ENCODE data around the gene STARD8.
"Not testable (repeated sequence)": the region's sequence is repeated elsewhere in the genome, so short reads cannot be mapped to it uniquely, and the experiment has no call there.

STARD8 gene

DNA sequence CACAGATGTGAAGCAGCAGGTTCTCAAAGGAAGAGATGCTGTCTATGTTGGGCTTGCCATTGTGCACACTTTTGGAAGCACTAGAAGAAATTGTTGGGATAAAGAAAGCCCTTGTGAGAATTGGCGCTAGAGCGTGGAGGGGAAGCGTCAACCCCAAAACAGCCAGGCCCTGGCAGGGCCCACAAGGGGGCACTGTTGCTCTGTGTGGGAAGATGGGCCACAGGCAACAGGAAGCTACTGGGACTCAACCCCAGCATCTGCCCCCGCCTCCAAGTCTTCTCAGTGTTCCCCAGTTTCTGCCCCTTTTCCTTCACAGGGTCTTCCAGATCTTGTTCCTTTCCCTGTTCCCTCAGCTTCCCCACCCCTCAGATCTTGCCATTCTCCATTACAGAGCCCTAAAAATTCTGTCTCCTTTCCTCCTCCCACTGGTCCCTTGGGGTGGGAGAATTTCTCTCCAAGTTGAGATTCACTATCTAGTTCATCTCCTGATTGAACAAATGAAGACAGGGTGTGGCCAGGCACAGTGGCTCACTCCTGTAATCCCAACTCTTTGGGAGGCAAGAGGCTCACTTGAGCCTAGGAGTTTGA lies 85.5 kb downstream of the STARD8 start:
- no peak for DNase-seq (ENCODE audit: low read depth)
- H3K4me3 ChIP-seq (ENCODE audit: low read length): no peak overlapping the region
- TF ChIP-seq, protein P1, sequence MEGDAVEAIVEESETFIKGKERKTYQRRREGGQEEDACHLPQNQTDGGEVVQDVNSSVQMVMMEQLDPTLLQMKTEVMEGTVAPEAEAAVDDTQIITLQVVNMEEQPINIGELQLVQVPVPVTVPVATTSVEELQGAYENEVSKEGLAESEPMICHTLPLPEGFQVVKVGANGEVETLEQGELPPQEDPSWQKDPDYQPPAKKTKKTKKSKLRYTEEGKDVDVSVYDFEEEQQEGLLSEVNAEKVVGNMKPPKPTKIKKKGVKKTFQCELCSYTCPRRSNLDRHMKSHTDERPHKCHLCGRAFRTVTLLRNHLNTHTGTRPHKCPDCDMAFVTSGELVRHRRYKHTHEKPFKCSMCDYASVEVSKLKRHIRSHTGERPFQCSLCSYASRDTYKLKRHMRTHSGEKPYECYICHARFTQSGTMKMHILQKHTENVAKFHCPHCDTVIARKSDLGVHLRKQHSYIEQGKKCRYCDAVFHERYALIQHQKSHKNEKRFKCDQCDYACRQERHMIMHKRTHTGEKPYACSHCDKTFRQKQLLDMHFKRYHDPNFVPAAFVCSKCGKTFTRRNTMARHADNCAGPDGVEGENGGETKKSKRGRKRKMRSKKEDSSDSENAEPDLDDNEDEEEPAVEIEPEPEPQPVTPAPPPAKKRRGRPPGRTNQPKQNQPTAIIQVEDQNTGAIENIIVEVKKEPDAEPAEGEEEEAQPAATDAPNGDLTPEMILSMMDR (conservative IDR thresholded peaks at IDR 0.05; ENCODE audit: low read depth, low read length): peak; percentile 81

DNA sequence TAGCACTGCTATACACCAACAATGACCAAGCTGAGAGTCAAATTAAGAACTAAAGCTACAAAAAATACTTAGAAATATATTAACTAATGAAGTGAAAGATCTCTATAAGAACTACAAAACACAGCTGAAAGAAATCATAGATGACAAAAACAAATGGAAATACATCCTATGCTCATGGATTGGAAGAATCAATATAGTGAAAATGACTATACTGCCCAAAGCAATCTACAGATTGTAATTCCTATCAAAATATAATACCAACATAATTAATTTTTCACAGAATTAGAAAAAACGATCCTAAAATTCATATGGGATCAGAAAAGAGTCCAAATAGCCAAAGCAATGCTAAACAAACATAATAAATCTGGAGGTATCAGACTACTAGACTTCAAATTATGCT lies 87.8 kb downstream of the STARD8 start:
- TF ChIP-seq, protein P1 (conservative IDR thresholded peaks at IDR 0.05; ENCODE audit: low read depth, low read length): no peak

DNA sequence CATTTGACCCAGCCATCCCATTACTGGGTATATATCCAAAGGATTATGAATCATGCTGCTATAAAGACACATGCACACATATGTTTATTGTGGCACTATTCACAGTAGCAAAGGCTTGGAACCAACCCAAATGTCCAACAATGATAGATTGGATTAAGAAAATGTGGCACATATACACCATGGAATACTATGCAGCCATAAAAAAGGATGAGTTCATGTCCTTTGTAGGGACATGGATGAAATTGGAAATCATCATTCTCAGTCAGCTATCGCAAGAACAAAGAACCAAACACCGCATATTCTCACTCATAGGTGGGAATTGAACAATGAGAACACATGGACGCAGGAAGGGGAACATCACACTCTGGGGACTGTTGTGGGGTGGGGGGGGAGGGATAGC lies 94.4 kb downstream of the STARD8 start:
- H3K4me3 ChIP-seq (ENCODE audit: low read length): not testable (repeated sequence)

More for the DNA sequence above, 87.8 kb downstream of the STARD8 start:
- DNase-seq (ENCODE audit: low read depth): no peak
- H3K4me3 ChIP-seq (ENCODE audit: low read length): no peak overlapping the region

DNA sequence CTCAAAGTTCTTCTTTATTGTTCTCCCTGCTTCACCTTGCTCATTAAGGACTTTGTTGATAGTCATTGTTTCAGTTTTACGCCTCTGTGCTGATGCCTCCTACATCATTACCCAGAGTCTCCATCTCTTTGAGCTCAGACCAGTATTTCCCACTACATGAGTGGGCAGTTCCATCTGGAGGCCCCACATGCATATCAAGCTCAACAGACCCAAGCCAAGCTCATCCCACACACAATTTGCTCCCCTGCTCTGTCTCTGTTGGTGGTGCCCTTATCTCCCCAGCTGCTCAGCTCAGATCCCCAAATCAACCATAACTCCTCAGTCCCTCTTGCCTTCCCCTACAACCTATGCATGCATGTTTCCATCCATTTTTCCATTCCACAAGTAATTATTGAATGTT lies 96.3 kb downstream of the STARD8 start:
- TF ChIP-seq, protein P1 (conservative IDR thresholded peaks at IDR 0.05; ENCODE audit: low read depth, low read length): no peak
- DNase-seq (ENCODE audit: low read depth): no peak
- no peak overlapping the region for H3K4me3 ChIP-seq (ENCODE audit: low read length)

More for the DNA sequence above, 94.4 kb downstream of the STARD8 start:
- not testable (repeated sequence) for DNase-seq (ENCODE audit: low read depth)

DNA sequence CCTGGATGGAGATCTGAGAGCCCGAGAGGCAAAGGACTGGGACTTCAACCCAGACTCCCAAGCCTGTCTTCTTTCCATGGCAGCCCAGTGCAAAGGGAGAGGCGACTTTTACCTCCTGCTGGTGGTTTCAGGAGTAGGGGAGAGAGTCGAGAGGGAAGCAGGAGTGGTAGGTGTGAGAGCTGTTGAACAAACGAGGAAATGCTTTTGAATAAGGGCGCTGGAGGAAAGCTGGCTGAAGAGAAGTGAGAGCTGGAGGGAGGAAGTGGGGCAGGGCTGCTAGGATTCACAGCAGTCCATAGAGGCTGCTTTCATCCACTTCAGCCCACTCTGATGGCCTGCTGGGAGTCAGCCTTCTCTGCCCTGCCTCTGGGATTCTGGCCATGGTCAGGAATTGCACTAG lies 99.5 kb downstream of the STARD8 start:
- TF ChIP-seq, protein P1 (conservative IDR thresholded peaks at IDR 0.05; ENCODE audit: low read depth, low read length): no peak
- DNase-seq (ENCODE audit: low read depth): no peak

DNA sequence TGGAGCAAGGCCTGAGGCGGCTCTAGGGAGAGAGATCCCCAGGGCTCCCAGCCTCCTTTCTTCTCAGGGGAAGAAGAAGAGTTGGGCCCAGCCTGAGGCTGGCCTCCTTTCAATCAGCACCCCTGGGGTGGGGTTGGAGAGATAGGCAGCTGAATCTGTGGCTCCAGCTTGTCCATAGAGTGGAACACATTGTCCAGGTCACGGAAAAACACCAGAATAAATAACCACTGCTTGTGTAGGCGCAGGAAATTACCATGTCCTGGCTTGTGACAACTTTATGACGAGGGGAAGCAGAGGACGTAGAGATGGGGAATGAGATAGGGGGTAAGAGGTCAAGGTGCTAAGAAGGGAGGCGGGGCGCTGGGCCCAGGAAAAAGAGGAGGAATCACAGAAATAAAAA lies 100.6 kb downstream of the STARD8 start:
- TF ChIP-seq, protein P1 (conservative IDR thresholded peaks at IDR 0.05; ENCODE audit: low read depth, low read length): no peak
- no peak for DNase-seq (ENCODE audit: low read depth)
- H3K4me3 ChIP-seq (ENCODE audit: low read length): no peak overlapping the region

More for the DNA sequence above, 99.5 kb downstream of the STARD8 start:
- no peak overlapping the region for H3K4me3 ChIP-seq (ENCODE audit: low read length)

DNA sequence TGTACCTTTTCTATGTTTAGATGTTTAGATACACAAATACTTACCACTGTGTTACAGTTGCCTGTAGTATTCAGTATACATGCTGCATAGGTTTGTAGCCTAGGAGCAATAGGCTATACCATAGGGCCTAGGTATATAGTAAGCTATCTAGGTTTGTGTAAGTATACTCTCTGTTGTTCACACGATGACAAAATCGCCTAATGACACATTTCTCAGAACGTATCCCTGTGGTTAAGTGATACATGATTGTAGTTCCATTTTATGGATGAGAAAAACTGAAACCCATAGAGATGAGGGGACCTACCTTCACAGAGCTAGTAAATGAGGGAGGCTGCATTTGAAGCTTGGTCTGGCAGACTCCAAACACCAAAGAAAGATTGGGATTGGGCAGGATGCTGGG lies 102.0 kb downstream of the STARD8 start:
- TF ChIP-seq, protein P1 (conservative IDR thresholded peaks at IDR 0.05; ENCODE audit: low read depth, low read length): no peak
- no peak for DNase-seq (ENCODE audit: low read depth)
- no peak overlapping the region for H3K4me3 ChIP-seq (ENCODE audit: low read length)
